HG03097 (cell line): ENCODE measurements around the gene MINDY2.

Experiments
- ATAC-seq: cut with Tn5 transposase; IDR thresholded peaks from one replicate; pipeline ENCODE4 v1.9.1; 2021; ENCODE audit not compliant: unreplicated experiment, low FRiP score

Gene MINDY2, protein sequence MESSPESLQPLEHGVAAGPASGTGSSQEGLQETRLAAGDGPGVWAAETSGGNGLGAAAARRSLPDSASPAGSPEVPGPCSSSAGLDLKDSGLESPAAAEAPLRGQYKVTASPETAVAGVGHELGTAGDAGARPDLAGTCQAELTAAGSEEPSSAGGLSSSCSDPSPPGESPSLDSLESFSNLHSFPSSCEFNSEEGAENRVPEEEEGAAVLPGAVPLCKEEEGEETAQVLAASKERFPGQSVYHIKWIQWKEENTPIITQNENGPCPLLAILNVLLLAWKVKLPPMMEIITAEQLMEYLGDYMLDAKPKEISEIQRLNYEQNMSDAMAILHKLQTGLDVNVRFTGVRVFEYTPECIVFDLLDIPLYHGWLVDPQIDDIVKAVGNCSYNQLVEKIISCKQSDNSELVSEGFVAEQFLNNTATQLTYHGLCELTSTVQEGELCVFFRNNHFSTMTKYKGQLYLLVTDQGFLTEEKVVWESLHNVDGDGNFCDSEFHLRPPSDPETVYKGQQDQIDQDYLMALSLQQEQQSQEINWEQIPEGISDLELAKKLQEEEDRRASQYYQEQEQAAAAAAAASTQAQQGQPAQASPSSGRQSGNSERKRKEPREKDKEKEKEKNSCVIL

DNA sequence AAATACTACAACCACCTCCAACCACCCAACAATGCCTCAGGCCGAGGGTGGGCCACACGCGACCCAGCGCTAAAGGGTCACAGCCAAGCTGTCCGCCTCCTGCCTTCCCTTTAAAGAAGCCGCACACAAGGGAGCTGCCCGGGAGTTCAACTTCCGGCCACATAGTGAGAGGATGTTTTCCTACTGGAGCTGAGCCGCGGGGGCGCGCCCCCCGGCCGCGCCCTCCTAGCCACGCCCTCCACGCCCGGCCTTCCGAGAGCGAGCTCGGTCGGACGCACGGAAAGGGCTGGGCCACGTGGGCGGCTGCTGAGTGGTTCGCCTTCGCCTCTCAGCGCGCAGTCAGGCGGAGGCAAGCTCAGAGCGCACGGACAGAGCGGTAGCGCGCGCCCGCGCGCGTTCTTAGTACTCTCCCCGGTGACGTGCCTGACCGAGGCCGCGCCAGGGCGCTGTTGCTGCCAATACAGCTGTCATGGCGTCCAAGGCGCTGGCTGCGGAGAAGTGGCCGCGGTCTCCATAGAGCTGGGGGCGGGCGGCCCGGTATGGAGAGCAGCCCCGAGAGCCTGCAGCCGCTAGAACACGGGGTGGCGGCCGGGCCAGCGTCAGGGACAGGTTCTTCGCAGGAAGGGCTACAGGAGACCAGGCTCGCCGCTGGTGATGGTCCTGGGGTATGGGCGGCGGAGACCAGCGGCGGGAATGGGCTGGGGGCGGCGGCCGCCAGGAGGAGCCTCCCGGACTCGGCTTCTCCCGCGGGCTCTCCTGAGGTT lies at the start of gene MINDY2:
TSS of gene MINDY2 (plus strand) at position 446 of the 764 bp plus-strand sequence. CDS start at position 540, 94 bp downstream.
- peak; percentile 95 for ATAC-seq

DNA sequence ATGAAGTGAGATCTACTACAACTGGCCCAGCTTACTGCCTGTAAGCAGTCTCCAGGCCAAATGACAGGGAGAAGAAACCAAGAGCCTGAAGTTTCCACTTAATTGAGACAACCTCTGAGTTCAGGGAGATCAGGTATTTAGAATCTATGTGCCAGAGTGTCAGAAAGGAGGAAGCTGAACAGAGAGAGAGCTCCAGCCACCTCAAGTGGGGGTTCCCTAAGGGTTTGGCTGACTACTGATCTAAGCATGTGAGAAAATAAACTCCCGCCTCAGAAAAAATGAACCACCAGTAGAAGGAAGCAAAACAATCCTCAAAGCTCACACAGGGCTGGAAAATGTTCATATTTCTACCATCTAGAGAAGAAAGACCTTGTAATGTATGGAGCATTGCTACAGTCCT lies 46.6 kb upstream of the MINDY2 start:
- peak; percentile 58 for ATAC-seq

- ATAC-seq = no peak
Observed at GRCh38 chr15:58726867-58727266, 44.2 kb upstream of the MINDY2 start.

DNA sequence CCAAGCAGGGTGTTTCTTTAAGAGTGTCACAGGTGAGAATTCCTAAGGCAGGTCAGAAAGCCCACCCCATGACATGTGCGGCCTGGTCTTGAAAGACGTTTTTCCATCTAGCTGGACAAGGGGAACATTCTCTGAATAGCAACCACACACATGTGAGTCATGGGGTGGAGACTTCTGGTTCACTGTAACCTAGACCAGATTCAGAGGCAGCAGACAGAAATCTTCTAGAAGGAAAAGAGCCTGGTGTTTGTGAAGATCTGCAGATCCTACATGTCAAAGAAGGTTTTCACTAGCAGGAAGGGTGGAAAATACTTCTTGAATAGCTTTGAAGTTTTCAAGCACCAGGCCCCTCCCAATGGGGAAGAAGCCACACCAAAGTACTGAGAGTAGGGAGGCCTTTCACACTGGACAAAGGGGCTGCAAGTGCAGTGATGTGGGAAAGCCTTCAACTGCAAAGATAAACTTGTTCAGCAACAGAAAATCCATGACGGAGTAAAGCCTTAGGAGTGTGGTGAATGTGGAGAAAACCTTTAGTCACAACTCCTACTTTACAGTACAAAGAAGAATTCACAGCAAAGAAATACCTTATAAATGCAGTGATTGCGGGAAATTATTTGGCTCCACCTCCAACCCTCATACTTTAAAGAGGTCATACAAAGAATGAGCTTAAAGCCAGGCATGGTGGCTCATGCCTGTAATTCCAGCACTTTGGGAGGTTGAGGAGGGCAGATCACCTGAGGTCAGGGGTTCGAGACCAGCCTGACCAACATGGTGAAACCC lies 39.2 kb upstream of the MINDY2 start:
- no peak for ATAC-seq

DNA sequence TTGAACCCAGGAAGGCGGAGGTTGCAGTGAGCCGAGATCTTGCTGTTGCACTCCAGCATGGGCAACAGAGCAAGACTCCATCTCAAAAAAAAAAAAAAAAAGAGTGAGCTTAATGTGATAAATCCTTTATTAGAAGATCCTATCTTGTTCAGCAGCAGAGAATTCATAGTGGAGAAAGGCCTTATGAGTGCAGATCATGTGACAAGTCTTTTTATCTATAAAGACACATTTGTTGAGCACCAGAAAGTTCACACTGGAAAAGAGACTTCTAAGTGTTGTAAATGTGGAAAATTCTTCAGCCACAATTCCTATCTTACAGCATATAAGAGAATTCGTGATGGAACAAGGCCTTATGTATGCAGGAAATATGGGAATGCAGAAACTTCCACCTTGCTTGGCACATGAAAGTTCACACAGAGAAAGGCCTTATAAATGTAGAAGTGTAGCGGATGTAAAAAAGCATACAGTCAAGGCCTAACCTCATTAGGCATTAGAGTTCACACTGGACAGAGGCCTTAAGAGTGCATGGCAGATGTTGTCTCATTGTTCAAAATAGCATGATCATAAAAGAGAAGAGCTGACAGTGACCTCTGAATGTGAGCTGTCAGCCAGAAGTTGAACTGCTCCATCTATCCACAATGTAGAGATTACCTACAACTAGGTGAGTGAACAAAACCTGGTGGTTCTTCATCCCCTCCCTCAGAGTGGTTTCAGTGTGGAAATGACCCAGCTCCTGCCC lies 38.3 kb upstream of the MINDY2 start:
- ATAC-seq = no peak

GRCh38 chr15:58734859-58735258 lies 36.2 kb upstream of the MINDY2 start:
- ATAC-seq = no peak

- ATAC-seq = no peak
Observed at GRCh38 chr15:58736018-58736643, 35.0 kb upstream of the MINDY2 start.

GRCh38 chr15:58737298-58737697 lies 33.8 kb upstream of the MINDY2 start:
- ATAC-seq = no peak

DNA sequence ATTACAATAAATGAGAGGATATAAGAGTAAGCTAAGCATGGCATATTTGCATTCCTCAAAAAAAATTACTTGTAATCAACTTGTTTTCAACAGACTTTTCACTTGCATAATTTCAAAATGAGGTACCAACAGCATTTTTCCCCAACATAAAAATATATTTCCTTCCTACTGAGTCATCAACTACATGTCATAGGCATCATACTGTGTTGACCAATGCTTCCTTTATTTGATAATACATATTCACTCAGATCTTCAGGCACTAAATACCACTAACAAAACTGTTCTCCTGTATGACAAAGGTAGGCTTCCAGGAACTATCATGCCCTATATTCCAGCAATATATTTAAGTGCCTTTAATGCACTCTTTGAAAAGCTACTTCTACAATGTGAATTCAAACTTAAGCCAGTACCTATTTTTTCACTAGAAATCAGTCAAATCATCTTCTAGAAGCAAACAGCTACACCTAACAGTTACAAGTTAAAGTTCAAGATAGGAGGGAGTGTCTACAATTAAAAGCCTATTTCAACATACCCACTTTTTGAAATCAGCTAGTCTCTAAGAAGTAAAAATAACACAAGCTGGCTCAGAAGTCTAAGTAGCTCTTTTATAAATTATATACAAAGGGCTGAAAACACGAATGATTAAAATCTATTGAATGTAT lies 32.9 kb upstream of the MINDY2 start:
- no peak for ATAC-seq

DNA sequence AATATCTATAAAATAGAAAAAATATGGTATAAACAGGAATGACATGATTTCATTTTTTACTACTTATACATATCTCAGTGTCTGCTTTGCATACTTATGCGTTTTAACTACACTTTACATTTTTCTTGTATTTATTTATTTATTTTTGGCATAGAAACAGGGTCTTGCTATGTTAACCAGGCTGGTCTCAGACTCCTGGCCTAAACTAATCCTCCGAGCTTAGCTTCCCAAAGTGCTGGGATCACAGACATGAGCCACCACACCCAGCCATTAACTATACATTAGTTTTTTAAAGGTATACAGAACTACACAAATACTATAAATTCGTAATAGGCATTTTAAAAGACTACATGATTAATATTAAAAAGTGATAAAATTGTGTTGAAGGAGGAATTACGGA lies 30.7 kb upstream of the MINDY2 start:
- no peak for ATAC-seq

DNA sequence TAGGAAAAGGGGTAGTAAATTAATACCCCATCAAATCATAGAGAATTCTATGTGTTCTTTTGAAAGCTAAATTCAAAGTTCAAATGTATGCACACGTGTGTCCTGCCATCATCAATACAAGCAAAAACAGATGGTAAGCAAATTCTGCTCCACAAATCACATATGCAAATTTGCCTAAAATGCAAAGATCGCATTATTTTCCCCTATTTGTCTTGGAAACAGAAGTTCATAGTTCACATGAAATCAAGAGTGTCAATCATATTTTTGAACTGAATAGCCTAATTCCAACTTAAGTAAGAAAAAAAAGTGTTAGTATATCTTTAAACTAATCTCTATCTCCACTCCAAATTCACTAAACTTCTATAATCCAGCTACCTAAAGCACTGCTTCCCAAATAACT lies 30.1 kb upstream of the MINDY2 start:
- no peak for ATAC-seq

DNA sequence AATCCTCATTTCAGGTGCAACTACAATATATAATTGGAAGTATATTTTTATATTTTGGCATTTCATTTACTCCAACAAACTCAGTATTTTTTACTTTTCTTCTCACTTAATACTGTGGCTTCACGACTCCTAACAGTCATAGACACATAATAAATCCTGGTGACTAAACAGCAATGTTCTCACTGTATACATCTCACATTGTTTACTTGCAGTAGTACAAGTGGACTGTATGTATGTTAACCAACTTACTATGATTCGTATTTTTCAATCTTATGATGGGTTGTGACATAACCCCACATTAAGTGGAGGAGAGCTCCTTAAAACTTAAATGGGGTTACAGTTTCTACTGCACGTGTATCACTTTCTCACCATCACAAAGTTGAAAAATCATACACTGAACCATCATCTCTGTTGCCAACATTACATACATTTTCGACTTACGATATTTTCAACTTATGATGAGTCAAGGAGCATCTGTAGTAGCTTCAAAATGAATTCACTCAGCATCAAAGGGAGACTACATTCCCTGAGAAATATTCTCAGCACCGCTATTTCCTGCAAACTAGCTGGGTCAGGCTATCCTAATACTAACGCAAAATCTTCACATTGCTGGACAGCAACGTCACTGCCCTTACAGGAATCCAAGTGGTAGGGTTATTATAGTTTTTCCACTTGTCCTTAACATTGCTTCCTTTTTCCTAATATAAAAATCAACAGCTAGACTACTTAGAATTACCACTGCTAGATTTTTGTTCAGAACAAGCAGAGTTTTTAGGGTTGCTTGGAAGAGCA lies 28.9 kb upstream of the MINDY2 start:
- no peak for ATAC-seq

DNA sequence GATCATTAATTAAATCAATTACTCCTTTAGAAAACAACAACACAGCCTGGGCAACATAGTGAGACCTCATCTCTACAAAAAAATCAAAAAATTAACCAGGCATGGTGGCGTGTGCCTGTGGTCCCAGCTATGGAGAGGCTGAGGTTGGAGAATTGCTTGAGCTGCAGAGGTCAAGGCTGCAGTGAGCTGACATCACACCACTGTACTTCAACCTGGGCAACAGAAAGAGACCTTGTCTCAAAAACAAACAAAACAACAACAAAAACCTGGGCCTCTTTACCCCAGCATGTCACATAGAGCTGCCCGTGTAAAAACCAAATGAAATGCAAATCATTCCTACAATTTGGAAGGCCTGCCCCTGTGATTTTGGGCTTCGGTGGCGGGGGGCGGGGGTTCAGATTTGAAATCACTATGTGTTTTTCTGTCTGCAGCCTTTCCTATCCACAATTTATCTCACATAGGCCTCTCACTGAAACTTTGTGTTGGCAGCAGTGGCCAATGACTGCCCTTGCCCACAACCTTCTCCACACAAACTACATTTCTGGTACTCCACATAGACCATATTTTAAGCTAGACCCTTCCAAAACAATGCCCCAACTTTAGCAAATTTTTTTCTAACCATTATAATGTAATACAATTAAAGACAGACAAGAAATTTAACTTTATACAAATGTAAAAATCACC lies 28.1 kb upstream of the MINDY2 start:
- ATAC-seq = no peak

DNA sequence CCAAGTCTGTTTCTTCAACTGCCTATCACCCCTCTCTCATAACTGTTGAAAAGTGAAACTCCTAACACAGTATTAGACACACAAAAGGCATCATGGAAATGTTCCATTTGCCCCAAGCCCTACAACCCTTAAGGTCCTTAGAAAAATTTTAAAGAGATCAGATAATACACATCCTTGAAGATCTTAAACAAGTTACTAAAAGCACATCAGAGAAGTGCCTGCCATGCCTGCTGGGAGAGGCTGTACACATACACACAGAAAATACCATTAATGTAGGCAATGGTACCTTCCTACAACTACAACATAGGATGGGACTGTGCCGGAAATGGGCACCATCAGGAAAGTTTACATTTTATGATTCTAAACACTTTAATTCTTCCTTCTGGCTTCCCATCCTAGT lies 24.9 kb upstream of the MINDY2 start:
- no peak for ATAC-seq

DNA sequence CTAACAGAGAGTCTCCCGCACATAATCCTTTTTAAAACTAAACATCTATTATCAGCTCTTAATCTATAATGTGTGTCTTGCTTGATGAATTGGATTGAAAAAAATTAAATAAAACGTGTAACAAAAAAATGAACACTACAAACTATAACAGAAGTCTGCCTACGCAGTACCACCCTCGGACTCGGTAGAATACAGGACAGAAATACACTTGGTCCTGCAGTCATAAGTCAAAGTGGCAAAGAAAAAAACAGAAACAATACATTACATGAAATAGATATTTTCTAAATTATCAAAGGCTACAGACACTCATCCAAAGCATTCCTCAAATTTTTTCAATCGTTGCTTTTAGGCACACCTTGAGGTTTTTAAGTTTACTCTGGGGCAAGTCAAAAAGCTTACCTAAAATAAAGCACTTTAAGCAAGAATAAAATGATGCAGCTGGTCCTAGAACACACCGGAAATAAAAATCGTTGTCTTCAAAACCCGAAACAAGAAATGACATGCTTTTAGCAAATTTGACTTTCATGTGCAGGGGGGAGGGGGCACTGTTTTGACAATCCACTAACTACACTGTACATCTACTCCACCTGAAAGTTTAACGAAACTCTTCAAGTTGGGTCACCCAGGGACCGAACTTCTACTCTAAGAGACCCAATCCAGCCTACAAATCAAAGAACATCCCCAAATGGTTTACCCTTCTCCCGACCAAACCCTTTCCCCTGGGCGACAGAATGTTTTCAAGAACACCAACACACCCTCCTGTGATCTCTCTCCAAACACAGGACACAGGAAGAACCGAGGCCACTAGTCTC lies 22.9 kb upstream of the MINDY2 start:
- peak; percentile 7 for ATAC-seq

DNA sequence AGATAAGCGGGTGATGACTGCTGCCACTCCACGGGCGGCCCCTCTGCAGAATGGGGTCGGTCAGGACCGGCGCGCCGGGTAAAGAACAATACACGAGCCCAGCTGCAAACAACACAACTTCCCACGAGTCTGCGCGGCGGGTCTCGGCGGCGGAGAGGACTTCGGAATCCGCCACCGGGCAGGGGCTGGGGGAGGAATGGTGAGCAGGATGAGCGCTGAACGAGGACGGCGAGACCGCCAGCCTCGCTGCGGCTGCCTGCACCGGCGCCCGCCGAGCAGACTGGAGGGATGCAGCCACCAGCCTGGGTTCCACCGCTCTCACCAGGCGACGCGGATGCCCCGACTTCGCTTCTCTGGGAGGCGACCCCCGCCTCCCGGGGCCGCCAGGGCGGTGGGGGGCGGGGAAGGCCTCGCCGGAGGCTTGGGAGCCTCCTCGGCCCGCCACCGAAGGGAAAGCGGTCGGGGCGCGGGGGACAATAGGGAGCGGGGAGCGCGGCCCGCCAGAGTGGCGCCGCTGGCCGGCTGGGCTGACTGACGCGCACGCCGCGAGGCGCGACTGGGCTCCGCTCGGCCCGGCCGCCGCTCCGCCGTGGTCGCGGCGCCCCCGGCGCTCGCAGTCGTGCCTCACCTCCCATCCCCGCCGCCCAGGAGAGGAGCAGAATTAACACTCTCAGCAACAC lies 22.1 kb upstream of the MINDY2 start:
- ATAC-seq = peak; percentile 22
